Peyer's patch (tissue), 4 donors: ENCODE results near the gene MIA3.

Source experiments
- CTCF ChIP-seq, 6 experiments: fragments of 450-650 bp in 4 of 6; fragments of 200-600 bp in 2 of 6; sonication (generic) in 1 of 6; IDR thresholded peaks; one replicate each; pipeline ENCODE4 v1.5.1; 2017 to 2019; ENCODE audit warnings: antibody characterized with exemption in 6 of 6, mild to moderate bottlenecking in 3 of 6, moderate library complexity in 1 of 6
- POLR2A ChIP-seq, 2 donors: fragments of 450-650 bp; IDR thresholded peaks; one replicate each; pipeline ENCODE4 v1.5.1; 2017; ENCODE audit warnings: antibody characterized with exemption in 2 of 2, mild to moderate bottlenecking in 2 of 2, moderate library complexity in 2 of 2

- TF ChIP-seq POLR2A (IDR thresholded peaks at IDR 0.05) (no peak), CTCF (IDR thresholded peaks at IDR 0.05) (no peak)
These were observed 62.2 kb downstream of the MIA3 start for GRCh38 chr1:222680080-222680479.
